Non-pigmented ciliary epithelial cell (primary cell): Measurements from ENCODE around the gene XIRP2.

Experiments
- DNase-seq: peaks from one replicate; pipeline ENCODE4 v3.0.0-alpha.2; 2010; ENCODE audit warnings: low read depth

The XIRP2 gene

GRCh38 chr2:167293172-167293781, 405.0 kb downstream of the XIRP2 start:
- no peak for DNase-seq

- no peak for DNase-seq
Observed at GRCh38 chr2:167293943-167294775, 405.9 kb downstream of the XIRP2 start.

GRCh38 chr2:167294776-167295140, 406.5 kb downstream of the XIRP2 start:
- DNase-seq: no peak

GRCh38 chr2:167297292-167297691, 409.0 kb downstream of the XIRP2 start:
- no peak for DNase-seq

- no peak for DNase-seq
Observed at GRCh38 chr2:167298017-167298416, 409.7 kb downstream of the XIRP2 start.
